GM12878 (cell line): Measurements from ENCODE around the gene STXBP5. TPM values are rescaled to one million over a fixed set of nuclear protein-coding genes. Genes with fewer than 3 reads are reported as not detected.

Experiments used
- ESRRA ChIP-seq: IDR thresholded peaks from 2 replicates; pipeline ENCODE4 v1.6.1; 2012; ENCODE audit warnings: mild to moderate bottlenecking, low read length, improper control_type of control experiment
- JUNB ChIP-seq: IDR thresholded peaks from 2 replicates; pipeline ENCODE4 v1.6.1; 2016; ENCODE audit warnings: antibody characterized with exemption, mild to moderate bottlenecking
- MXI1 ChIP-seq: fragments of 150-350 bp; IDR thresholded peaks from 2 replicates; pipeline ENCODE4 v1.6.1; 2011; ENCODE audit warnings: low read depth, mild to moderate bottlenecking, inconsistent platforms, low read length, improper control_type of control experiment
- NFYA ChIP-seq: IDR thresholded peaks from 2 replicates; pipeline ENCODE4 v1.6.1; 2011; ENCODE audit warnings: low read depth, mild to moderate bottlenecking, low read length, improper control_type of control experiment, borderline replicate concordance
- NFYB ChIP-seq: IDR thresholded peaks from 2 replicates; pipeline ENCODE4 v1.6.1; 2011; ENCODE audit warnings: low read depth, mild to moderate bottlenecking, low read length, improper control_type of control experiment, moderate library complexity; ENCODE audit not compliant: insufficient read depth
- POLR2AphosphoS5 ChIP-seq: IDR thresholded peaks from 2 replicates; pipeline ENCODE4 v1.6.1; 2011; ENCODE audit warnings: mild to moderate bottlenecking, low read length, inconsistent platforms
- POU2F2 ChIP-seq: IDR thresholded peaks from 3 replicates; pipeline ENCODE4 v1.6.1; 2011; ENCODE audit warnings: low read depth, mild to moderate bottlenecking, low read length, borderline replicate concordance
- TBL1XR1 ChIP-seq: IDR thresholded peaks from 2 replicates; pipeline ENCODE4 v1.6.1; 2012; ENCODE audit warnings: low read depth, low read length, improper control_type of control experiment
- TCF7 ChIP-seq: IDR thresholded peaks from 2 replicates; pipeline ENCODE4 v1.6.1; 2014; ENCODE audit warnings: antibody characterized with exemption, borderline replicate concordance
- WRNIP1 ChIP-seq: IDR thresholded peaks from 2 replicates; pipeline ENCODE4 v1.6.1; 2011; ENCODE audit warnings: low read depth, low read length, improper control_type of control experiment, borderline replicate concordance
- polyA plus RNA-seq, 11 experiments: library from polyadenylated mRNA; depleted of rRNA in 4 of 11; unstranded in 6 of 11; stranded (reverse) in 5 of 11; fragments of >200 nt; fragmentation: Nextera tagmentation in 4 of 11; fragmentation: Illumina TruSeq in 1 of 11; extraction: Ambion mirVana in 4 of 11; extraction: Trizol in 1 of 11; gene quantifications; 1 replicate in 1 of 11; 2 replicates in 10 of 11; pipeline versions ENCODE4 v1.2.1 to v1.2.3, GENCODE V29; 2011 to 2016; ENCODE audit warnings: inconsistent platforms in 2 of 11, missing spikeins in 2 of 11, low read depth in 1 of 11
- total RNA-seq, 4 experiments: library from RNA; depleted of rRNA in 3 of 4; stranded (reverse); fragments of >200 nt in 3 of 4; fragmentation: Illumina TruSeq in 1 of 4; extraction: Trizol in 1 of 4; gene quantifications; 2 replicates each; pipeline versions ENCODE4 v1.2.1 to v1.2.3, GENCODE V29; 2013 to 2021
- TF ChIP-seq, protein P1 (sequence below): IDR thresholded peaks from 2 replicates; pipeline ENCODE4 v1.6.1; 2012; ENCODE audit warnings: mild to moderate bottlenecking, low read depth, low read length
- TF ChIP-seq, protein P2 (sequence below): IDR thresholded peaks from 2 replicates; pipeline ENCODE4 v1.6.1; 2011; ENCODE audit warnings: mild to moderate bottlenecking, low read depth, low read length, moderate library complexity; ENCODE audit not compliant: insufficient replicate concordance
- TF ChIP-seq, protein P3 (sequence below), 3 experiments: IDR thresholded peaks in 2 of 3; conservative IDR thresholded peaks in 1 of 3; 2 replicates each; pipeline ENCODE4 v1.5.1; 2011; ENCODE audit warnings: low read depth in 3 of 3, low read length in 3 of 3, mild to moderate bottlenecking in 3 of 3, control low read depth in 2 of 3, moderate library complexity in 2 of 3, inconsistent platforms in 1 of 3, mixed read lengths in 1 of 3; ENCODE audit not compliant: control insufficient read depth in 2 of 3, insufficient read depth in 1 of 3; ENCODE audit errors: extremely low read depth in 1 of 3
- TF ChIP-seq, protein P4 (sequence below): fragments of 450-650 bp; IDR thresholded peaks from 2 replicates; pipeline ENCODE4 v1.6.1; 2016; ENCODE audit warnings: mild to moderate bottlenecking

STXBP5 gene
- total and polyA plus RNA-seq, 10 of the 15 experiments (the other 5 are each of a cell fraction or from before 2014, with no cell fraction given) = 1.4 to 13.2 (median 8.4) TPM

DNA sequence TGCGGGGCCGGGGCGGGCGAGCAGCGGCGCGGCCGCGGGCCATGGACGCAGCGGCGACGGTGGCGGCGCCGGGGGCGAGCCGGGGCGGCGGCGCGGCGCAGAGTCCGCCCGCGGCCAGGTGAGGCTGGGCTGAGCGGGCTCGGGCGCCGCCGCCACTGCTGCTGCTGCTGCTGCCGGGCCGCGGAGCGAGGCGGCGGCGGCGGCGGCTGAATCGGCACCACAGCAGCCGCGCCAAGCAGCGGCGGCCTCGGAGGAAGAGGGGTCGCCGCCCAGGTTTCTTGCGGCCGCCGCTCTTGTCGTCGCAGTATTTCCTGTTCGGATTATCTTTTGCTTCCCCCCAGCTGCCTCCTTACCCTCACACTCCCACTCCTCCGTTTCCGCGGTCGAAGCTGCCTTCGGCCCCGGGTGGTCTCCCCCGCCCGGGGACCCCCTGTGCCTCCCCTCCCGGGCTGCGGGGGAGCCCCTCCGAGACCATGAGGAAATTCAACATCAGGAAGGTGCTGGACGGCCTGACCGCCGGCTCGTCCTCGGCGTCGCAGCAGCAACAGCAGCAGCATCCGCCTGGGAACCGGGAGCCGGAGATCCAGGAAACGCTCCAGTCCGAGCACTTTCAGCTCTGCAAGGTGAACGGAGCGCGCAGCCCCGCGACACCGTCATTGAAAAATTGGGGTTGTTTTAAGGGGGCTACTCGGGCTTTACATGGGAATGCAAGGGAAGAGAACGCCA, at the start of gene STXBP5 (continued):
- TF ChIP-seq, protein P1, sequence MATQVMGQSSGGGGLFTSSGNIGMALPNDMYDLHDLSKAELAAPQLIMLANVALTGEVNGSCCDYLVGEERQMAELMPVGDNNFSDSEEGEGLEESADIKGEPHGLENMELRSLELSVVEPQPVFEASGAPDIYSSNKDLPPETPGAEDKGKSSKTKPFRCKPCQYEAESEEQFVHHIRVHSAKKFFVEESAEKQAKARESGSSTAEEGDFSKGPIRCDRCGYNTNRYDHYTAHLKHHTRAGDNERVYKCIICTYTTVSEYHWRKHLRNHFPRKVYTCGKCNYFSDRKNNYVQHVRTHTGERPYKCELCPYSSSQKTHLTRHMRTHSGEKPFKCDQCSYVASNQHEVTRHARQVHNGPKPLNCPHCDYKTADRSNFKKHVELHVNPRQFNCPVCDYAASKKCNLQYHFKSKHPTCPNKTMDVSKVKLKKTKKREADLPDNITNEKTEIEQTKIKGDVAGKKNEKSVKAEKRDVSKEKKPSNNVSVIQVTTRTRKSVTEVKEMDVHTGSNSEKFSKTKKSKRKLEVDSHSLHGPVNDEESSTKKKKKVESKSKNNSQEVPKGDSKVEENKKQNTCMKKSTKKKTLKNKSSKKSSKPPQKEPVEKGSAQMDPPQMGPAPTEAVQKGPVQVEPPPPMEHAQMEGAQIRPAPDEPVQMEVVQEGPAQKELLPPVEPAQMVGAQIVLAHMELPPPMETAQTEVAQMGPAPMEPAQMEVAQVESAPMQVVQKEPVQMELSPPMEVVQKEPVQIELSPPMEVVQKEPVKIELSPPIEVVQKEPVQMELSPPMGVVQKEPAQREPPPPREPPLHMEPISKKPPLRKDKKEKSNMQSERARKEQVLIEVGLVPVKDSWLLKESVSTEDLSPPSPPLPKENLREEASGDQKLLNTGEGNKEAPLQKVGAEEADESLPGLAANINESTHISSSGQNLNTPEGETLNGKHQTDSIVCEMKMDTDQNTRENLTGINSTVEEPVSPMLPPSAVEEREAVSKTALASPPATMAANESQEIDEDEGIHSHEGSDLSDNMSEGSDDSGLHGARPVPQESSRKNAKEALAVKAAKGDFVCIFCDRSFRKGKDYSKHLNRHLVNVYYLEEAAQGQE = no peak
- TF ChIP-seq TCF7 (no peak), MXI1 (no peak), TBL1XR1 (no peak), NFYB (no peak), POLR2AphosphoS5 (no peak), ESRRA (no peak), WRNIP1 (no peak), POU2F2 (no peak), NFYA (no peak), JUNB (no peak)
- TF ChIP-seq, protein P2, sequence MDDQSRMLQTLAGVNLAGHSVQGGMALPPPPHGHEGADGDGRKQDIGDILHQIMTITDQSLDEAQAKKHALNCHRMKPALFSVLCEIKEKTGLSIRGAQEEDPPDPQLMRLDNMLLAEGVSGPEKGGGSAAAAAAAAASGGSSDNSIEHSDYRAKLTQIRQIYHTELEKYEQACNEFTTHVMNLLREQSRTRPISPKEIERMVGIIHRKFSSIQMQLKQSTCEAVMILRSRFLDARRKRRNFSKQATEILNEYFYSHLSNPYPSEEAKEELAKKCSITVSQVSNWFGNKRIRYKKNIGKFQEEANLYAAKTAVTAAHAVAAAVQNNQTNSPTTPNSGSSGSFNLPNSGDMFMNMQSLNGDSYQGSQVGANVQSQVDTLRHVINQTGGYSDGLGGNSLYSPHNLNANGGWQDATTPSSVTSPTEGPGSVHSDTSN = no peak
- TF ChIP-seq, protein P3, sequence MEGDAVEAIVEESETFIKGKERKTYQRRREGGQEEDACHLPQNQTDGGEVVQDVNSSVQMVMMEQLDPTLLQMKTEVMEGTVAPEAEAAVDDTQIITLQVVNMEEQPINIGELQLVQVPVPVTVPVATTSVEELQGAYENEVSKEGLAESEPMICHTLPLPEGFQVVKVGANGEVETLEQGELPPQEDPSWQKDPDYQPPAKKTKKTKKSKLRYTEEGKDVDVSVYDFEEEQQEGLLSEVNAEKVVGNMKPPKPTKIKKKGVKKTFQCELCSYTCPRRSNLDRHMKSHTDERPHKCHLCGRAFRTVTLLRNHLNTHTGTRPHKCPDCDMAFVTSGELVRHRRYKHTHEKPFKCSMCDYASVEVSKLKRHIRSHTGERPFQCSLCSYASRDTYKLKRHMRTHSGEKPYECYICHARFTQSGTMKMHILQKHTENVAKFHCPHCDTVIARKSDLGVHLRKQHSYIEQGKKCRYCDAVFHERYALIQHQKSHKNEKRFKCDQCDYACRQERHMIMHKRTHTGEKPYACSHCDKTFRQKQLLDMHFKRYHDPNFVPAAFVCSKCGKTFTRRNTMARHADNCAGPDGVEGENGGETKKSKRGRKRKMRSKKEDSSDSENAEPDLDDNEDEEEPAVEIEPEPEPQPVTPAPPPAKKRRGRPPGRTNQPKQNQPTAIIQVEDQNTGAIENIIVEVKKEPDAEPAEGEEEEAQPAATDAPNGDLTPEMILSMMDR (IDR thresholded peaks at IDR 0.05 in 2 of 3, conservative IDR thresholded peaks at IDR 0.05 in 1 of 3; ENCODE audit: control insufficient read depth in 2 of 3, extremely low read depth in 1 of 3, insufficient read depth in 1 of 3, low read depth in 3 of 3, low read length in 3 of 3) = no peak
- TF ChIP-seq, protein P4, sequence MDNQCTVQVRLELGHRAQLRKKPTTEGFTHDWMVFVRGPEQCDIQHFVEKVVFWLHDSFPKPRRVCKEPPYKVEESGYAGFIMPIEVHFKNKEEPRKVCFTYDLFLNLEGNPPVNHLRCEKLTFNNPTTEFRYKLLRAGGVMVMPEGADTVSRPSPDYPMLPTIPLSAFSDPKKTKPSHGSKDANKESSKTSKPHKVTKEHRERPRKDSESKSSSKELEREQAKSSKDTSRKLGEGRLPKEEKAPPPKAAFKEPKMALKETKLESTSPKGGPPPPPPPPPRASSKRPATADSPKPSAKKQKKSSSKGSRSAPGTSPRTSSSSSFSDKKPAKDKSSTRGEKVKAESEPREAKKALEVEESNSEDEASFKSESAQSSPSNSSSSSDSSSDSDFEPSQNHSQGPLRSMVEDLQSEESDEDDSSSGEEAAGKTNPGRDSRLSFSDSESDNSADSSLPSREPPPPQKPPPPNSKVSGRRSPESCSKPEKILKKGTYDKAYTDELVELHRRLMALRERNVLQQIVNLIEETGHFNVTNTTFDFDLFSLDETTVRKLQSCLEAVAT = no peak
